Thymus (tissue), 11 donors: ENCODE data around the gene ROBO2. TPM values are rescaled to one million over a fixed set of nuclear protein-coding genes. Genes with fewer than 3 reads are reported as not detected.
A peak's percentile ranks its signal among the peaks of the same experiment; 100 is the strongest.

Experiments
- DNase-seq, 9 donors: peaks; one replicate each; pipeline ENCODE4 v3.0.0-alpha.2; 2013; ENCODE audit warnings: low spot score in 9 of 9, low read depth in 6 of 9, missing footprints in 1 of 9
- H3K27ac ChIP-seq, 2 donors: one replicate each; pipeline ENCODE4 v1.5.1; 2013; ENCODE audit warnings: control low read depth in 1 of 2, low read depth in 1 of 2, low read length in 1 of 2, mild to moderate bottlenecking in 1 of 2, moderate library complexity in 1 of 2
- H3K27me3 ChIP-seq, 2 donors: one replicate each; pipeline ENCODE4 v1.5.1; 2013; ENCODE audit warnings: low read length in 1 of 2; ENCODE audit not compliant: control insufficient read depth in 2 of 2, insufficient read depth in 1 of 2
- H3K36me3 ChIP-seq, 2 donors: one replicate each; pipeline ENCODE4 v1.5.1; 2013; ENCODE audit warnings: low read length in 1 of 2, mild to moderate bottlenecking in 1 of 2, moderate library complexity in 1 of 2; ENCODE audit not compliant: control insufficient read depth in 2 of 2, insufficient read depth in 2 of 2
- H3K4me1 ChIP-seq, 2 donors: one replicate each; pipeline ENCODE4 v1.5.1; 2013; ENCODE audit warnings: low read length in 2 of 2; ENCODE audit not compliant: control insufficient read depth in 2 of 2, insufficient read depth in 2 of 2
- H3K4me3 ChIP-seq, 2 donors: one replicate each; pipeline ENCODE4 v1.5.1; 2013; ENCODE audit warnings: low read length in 2 of 2, control low read depth in 1 of 2, mild to moderate bottlenecking in 1 of 2
- H3K9me3 ChIP-seq, 2 donors: one replicate each; pipeline ENCODE4 v1.5.1; 2013; ENCODE audit warnings: low read length in 1 of 2, mild to moderate bottlenecking in 1 of 2; ENCODE audit not compliant: control insufficient read depth in 2 of 2, insufficient read depth in 1 of 2
- WGBS: extraction: QIAGEN DNeasy Blood & Tissue Kit; methylation state at CpG from one replicate; pipeline ENCODE4 v1.1.7; 2013; 5-methylcytosine and 5-hydroxymethylcytosine counted together
- polyA plus RNA-seq: library from polyadenylated mRNA; stranded (reverse); fragments of 200-250 nt; gene quantifications from one replicate; pipeline ENCODE4 v1.2.3, GENCODE V29; 2013
- total RNA-seq: library from RNA; stranded (reverse); fragments of 120-200 nt; gene quantifications from one replicate; pipeline ENCODE4 v1.2.4, GENCODE V29; 2013
- donor health status: healthy.

Gene ROBO2
- total and polyA plus RNA-seq, 2 donors: 2.6 to 9.3 TPM

DNA sequence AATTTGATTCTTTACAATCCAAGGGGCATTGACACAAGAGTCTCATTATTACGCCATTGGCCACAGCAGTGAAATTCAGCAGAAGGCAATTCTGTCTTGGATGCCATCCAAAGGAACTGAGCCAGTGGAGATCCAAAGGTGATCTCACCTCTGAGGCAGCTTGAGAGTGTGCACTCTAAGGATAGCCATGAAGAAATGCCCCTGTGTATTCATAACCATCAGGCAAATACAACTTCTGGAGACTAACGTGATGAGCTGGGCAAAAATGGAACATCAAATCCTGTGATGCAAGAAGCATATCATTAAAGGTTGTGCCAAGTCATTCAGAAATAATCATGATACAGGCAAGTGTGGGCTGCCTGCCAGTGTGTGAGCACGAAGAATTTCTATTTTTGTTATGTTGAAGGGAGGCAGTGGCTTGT is 41.4 kb downstream of the ROBO2 start:
- Histone ChIP-seq H3K9me3 (no peaks in the 10 kb centered on the region), H3K4me3 (no peak overlapping the region), H3K4me1 (no peaks in the 10 kb centered on the region), H3K36me3 (no peaks in the 10 kb centered on the region), H3K27me3 (no peaks in the 10 kb centered on the region), H3K27ac (peak overlapping the region in 1 of 2 donors; percentile 12)
- WGBS: 86% methylated on average over 3 of the region's 3 CpGs
- peak in 1 of 9 donors; percentile 4 for DNase-seq

DNA sequence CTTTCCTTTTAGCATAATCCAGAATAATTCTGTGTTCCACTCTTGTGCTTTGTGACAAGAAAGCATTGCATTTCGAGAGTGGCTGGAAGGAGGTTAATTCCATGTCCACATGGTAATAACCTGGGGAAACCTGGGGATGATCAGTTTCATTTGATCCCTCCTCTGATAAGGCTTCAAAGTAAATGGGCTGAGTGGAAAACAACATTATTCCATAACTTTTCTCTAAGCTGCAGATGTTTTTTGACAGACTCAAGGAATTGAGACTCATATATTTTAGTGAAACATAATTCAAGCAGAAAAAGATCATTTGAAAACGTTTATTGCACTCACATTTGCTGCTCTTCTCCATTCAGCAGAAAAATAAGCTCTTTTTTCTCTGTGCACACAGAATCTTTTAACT is 44.6 kb downstream of the ROBO2 start:
- no peaks in the 10 kb centered on the region for H3K36me3 ChIP-seq
- H3K27ac ChIP-seq: no peak overlapping the region
- H3K4me1 ChIP-seq: no peaks in the 10 kb centered on the region
- no peak overlapping the region for H3K4me3 ChIP-seq
- no peaks in the 10 kb centered on the region for H3K9me3 ChIP-seq
- WGBS: 72% methylated on average over 2 of the region's 2 CpGs
- DNase-seq: no peak
- no peaks in the 10 kb centered on the region for H3K27me3 ChIP-seq

DNA sequence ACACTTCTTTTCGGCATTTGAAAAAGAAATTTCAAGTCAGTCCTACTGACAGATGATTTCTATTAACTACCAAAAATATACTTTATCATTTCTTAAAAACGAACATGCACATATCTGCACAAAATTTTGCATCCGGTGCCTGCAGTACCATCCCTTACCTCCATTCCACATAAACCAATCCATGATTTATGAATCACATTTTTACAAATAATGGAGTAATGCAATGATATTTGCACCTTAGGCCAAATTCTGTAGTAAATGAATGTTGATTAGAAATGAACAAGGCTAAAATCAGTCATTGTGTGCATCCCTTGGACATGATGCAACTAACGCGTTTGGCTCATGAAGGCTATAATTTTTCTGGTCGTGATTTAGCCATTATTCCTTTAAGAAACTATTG is 46.5 kb downstream of the ROBO2 start:
- H3K27ac ChIP-seq: no peak overlapping the region
- no peak for DNase-seq
- H3K36me3 ChIP-seq: no peaks in the 10 kb centered on the region
- H3K4me1 ChIP-seq: no peaks in the 10 kb centered on the region
- H3K4me3 ChIP-seq: no peak overlapping the region
- H3K9me3 ChIP-seq: no peaks in the 10 kb centered on the region
- H3K27me3 ChIP-seq: no peaks in the 10 kb centered on the region
- WGBS: 95% methylated on average over 6 of the region's 6 CpGs

DNA sequence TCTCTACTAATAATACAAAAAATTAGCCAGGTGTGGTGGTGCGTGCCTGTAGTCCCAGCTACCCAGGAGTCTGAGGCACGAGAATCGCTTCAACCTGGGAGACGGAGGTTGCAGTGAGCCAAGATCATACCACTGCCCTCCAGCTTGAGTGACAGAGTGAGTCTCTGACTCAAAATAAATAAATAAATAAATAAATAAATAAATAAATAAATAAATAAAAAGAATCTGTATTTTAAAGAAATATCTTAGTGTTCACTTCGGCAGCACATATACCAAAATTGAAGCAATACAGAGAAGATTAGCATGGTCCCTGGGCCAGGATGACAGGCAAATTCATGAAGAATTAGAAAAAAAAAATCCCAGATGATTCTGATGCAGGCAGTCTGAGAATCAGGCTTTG is 51.9 kb downstream of the ROBO2 start:
- H3K9me3 ChIP-seq: no peaks in the 10 kb centered on the region
- 96% methylated on average over 5 of the region's 5 CpGs for WGBS
- no peak overlapping the region for H3K27ac ChIP-seq
- H3K4me1 ChIP-seq: no peaks in the 10 kb centered on the region
- H3K36me3 ChIP-seq: no peaks in the 10 kb centered on the region
- H3K4me3 ChIP-seq: no peak overlapping the region
- H3K27me3 ChIP-seq: no peaks in the 10 kb centered on the region
- DNase-seq: no peak

DNA sequence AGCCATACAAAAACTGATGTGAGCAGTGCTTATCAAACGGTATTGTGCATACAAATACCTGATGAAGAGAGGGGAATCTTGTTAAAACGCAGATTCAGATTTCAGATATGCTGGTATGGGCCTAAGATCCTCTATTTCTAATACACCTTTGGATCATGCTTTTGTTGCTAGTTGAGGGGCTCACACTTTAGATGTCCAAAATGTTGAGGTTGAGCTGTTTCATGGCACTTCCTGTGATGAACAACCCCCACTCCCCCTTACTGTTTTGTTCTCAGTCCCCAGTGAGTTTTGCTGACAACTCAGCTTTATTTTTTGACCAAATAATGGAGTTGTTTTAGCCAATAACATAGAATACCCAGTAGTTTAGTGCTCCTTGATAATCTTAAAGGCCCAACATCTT is 53.2 kb downstream of the ROBO2 start:
- no peaks in the 10 kb centered on the region for H3K4me1 ChIP-seq
- no peaks in the 10 kb centered on the region for H3K9me3 ChIP-seq
- no peak for DNase-seq
- H3K36me3 ChIP-seq: no peaks in the 10 kb centered on the region
- no peak overlapping the region for H3K27ac ChIP-seq
- no peak overlapping the region for H3K4me3 ChIP-seq
- 56% methylated on average over 2 of the region's 2 CpGs for WGBS
- H3K27me3 ChIP-seq: no peaks in the 10 kb centered on the region

DNA sequence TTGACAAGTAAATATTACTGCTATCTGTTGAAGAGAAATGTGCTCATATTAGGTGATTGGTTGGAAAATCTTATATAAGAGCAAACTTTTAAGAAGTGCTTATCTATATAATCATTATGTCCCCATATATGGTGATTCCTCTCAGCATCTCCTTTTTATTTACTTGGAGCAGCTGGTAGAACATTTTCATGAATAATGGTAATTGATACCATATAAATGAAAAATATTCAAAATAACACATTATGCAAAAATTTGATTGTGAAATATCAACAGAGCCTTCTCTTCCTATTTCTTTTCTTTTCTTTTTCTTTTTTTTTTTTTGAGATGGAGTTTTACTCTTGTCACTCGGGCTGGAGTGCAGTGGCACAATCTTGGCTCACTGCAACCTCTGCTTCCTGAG is 56.2 kb downstream of the ROBO2 start:
- no peaks in the 10 kb centered on the region for H3K9me3 ChIP-seq
- H3K4me3 ChIP-seq: no peak overlapping the region
- H3K27ac ChIP-seq: no peak overlapping the region
- no peaks in the 10 kb centered on the region for H3K4me1 ChIP-seq
- WGBS: 90% methylated on average over 1 of the region's 1 CpG
- H3K27me3 ChIP-seq: no peaks in the 10 kb centered on the region
- H3K36me3 ChIP-seq: no peaks in the 10 kb centered on the region
- no peak for DNase-seq

DNA sequence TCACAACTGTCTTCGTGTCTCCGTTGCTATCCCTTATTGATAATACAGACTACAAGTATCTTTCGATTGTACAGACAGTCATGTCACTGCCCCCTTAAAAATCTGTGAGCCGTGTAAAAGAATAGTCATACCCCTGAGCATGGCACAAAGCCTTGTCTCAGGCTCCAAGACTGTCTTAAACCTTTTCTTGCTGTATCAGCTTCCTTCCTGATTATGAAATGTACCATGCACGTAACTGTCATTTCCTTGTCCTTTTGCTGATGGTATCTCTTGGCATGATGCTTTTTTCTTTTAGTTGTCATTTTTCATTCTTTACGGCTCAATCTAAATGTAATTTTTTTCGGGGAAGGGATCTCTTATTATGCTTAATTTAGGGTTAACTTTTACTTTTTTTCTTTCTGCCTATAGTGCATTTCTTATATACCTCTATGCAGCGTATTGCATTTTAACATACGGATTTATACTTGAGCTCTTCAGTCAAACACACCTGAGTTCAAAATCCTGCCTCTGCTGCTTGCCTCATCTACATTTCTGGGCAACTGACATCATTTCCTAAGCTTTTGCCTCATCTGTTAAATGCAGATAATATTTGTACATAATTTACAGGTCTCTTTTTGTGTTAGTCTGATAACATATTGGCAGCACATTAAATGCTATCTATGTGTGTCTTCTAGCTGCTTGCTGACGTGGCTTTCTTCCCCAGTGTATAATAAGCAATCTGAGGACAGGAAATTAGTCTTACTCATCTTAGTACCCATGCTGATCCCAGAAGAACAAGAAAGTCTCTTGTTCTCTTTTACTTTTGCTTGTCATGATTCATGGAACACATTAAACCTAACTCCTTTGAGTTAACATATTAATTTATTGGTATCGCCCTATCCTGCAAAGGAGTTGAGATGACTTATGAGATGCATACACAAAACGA is 57.3 kb downstream of the ROBO2 start:
- Histone ChIP-seq H3K4me3 (no peak overlapping the region), H3K27me3 (no peaks in the 10 kb centered on the region), H3K36me3 (no peaks in the 10 kb centered on the region), H3K4me1 (no peaks in the 10 kb centered on the region), H3K27ac (no peak overlapping the region), H3K9me3 (no peaks in the 10 kb centered on the region)
- no peak for DNase-seq
- WGBS: 86% methylated on average over 12 of the region's 12 CpGs

DNA sequence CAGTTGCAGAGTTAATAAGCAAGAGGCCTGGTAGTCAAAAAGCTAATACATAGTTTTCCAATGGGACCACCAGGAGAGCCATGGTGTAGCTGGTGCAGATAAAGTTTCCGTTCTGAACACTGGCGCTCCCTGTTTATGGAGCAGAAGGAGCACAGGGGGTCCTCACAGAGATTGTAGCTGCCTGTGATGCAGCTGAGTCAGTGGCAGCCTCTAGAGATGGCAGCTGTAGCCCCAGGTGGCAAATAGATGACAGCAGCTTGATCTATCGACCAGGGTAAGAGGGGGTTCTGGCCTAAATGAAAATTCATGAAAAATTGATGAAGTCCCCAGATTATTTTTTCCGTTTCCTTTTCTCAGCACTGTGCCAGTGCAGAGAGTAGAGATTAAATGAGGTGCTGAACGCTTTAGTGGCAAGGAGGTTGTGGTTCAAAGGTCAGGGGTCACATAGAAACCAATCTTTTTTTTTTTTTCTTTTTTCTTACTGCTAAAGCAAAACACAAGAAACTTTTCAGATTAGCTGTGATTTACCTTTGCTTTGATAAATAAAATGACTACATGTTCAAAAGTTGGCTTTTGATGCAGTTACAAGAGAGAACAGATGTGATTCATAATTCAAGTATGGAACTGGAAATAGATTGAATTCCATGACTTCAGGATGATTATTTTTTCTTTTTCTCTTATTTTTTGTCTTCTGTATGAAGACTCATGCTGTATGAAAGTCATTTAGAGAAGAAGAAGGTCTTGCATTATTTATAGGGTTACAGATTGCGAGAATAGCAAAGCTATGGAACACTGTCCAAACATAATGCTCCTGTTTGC is 63.3 kb downstream of the ROBO2 start:
- Histone ChIP-seq H3K4me3 (no peak overlapping the region), H3K9me3 (no peaks in the 10 kb centered on the region), H3K27me3 (no peaks in the 10 kb centered on the region), H3K36me3 (no peaks in the 10 kb centered on the region), H3K4me1 (no peaks in the 10 kb centered on the region), H3K27ac (no peak overlapping the region)
- WGBS: 92% methylated on average over 6 of the region's 6 CpGs
- no peak for DNase-seq

DNA sequence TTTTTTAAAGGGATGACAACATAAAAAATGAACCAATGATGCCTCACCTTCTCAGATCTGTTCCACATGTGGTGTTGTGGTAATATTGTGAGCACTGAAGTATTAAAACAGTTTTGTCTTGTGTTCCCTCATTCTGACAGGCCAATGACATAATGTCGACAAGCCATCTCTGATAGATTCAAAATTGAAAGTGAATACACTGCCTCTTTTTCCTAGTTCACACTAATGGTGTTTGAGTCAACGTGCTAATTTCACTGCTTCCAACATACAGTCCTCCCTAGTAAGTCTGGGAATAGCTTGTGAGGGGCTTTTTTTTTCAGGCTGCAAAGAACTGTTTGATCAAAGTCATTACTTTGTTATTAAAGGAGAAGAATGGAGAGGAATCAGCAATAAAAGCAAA is 82.8 kb downstream of the ROBO2 start:
- H3K4me1 ChIP-seq: no peaks in the 10 kb centered on the region
- no peak overlapping the region for H3K27ac ChIP-seq
- H3K9me3 ChIP-seq: no peaks in the 10 kb centered on the region
- WGBS: 74% methylated on average over 2 of the region's 2 CpGs
- DNase-seq: no peak
- no peak overlapping the region for H3K4me3 ChIP-seq
- H3K36me3 ChIP-seq: no peaks in the 10 kb centered on the region
- no peaks in the 10 kb centered on the region for H3K27me3 ChIP-seq
